OCI-M2 (cell line): Measurements from ENCODE around the gene TTC28.
"Not testable (repeated sequence)": the region's sequence is repeated elsewhere in the genome, so short reads cannot be mapped to it uniquely, and the experiment has no call there.

ENCODE experiments used
- DNase-seq: peaks from one replicate; lab custom pipeline; 2025; ENCODE audit not compliant: unreplicated experiment; lab: John Stamatoyannopoulos, UW

The TTC28 gene

DNA sequence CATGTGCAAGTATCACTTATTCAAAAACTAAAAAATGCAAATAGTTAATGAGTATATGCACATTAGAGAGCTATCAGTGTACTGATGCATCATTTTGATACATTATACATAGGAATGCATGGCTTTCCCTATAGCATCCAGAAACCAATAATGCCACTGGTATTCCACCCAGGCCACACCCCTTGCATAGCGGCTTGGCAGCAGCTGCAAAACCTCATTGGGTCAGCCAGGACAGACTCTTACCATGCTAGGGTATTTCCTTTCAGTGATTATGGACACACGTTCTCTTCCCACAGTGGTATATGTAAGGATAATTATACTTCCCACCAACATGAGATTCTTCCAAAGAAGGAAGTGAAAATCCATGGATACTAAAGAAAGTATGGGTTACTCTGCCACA, 614.7 kb downstream of the TTC28 start:
- DNase-seq: no peak

DNA sequence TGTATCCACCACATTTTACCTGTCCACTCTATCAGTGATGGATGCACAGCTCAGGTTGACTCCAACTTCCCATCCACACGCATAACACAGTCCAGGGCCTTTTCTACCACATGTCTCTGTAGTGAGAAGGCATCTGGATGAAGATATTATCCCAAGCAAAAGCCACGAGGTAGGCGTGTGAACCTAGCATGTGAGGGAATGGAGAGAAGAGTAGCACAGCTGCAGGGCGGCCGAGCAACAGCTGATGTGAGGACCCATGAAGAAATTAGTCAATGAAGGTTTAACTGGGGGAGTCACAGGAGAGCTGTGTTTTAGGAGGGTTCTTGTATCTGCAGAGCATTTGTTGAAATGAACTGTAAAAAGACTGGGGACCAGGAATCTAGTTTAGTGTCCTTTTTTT, 616.0 kb downstream of the TTC28 start:
- no peak for DNase-seq

DNA sequence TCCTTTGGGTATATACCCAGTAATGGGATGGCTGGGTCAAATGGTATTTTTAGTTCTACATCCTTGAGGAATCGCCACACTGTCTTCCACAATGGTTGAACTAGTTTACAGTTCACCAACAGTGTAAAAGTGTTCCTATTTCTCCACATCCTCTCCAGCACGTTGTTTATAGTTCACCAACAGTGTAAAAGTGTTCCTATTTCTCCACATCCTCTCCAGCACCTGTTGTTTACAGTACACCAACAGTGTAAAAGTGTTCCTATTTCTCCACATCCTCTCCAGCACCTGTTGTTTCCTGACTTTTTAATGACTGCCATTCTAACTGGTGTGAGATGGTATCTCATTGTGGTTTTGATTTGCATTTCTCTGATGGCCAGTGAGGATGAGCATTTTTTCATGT, 619.0 kb downstream of the TTC28 start:
- not testable (repeated sequence) for DNase-seq

DNA sequence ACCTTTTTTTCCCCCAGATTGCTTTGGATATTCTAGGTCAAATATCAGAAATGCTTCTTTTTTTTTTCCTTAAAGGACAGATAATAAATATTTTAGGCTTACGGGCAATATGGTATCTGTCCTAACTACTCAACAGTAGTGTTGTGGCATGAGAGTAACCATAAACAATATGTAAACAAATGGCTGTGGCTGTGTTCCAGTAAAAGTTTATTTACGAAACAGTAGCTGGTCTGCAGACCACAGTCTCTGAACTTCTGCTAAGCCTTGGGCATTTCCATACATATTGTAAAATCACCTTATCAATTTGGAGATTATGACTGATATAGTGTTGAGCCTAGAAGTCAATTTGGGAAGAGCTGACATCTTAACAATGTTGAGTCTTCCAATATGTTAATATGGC, 621.6 kb downstream of the TTC28 start:
- DNase-seq: no peak

DNA sequence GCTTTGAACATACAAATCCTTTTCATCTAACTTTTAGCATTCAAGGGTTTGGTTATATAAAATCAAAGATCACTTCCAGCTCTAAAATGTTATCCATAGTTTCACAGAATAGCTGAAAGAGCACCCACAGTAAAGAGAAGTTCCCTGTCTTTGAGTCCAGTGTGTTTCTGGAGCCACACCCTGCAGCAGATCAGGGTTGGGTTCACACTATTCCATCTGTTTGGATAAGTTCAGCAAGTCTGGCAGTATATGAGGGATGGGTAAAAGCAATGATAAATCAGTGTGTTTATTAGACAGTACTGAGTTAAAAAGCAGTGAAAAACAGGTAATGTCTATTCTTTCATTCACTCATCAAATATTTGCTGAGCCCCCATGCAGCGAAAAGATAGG, 624.8 kb downstream of the TTC28 start:
- DNase-seq: no peak

DNA sequence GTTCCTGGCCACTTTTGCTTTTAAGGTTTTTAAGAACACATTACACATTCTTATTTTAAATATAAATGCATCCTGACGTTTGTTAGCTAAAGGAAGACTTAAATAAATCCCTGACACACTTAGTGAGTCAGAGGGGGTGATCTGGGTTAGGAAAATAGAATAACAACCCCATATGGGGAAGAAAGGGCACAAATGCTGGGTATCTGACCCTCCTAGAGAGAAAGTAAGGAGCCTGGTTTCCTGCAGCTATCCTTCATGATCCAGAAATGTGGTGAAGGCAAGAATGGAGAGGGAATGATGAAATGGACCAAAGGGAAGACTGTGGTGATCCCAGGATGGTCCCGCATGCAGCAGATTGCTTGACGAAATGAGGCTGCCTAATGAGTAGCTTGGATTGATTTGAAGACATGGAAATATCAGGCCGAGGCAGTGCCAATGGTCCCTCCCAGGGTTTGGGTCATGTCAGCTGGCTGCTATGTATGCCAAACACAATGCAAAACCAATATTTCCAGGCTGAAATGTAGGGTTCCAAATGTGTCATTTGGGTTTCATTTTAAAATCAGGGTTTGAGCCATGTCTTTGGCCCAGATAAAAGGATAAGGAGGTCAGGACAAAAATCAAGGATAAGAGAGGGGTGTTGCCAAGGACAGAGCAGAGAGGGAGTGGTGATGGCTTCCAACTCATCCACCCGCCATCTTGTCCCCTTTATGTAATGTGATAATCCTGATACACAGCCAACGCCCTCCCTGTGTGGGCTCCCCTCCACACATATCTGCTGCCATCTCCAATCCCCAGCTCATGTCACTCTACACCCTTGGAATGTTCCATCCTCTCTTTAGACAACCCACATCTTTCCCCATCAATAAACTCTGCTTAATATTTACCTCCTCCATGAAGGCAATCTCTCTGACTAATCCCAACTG, 625.5 kb downstream of the TTC28 start:
- DNase-seq: no peak

DNA sequence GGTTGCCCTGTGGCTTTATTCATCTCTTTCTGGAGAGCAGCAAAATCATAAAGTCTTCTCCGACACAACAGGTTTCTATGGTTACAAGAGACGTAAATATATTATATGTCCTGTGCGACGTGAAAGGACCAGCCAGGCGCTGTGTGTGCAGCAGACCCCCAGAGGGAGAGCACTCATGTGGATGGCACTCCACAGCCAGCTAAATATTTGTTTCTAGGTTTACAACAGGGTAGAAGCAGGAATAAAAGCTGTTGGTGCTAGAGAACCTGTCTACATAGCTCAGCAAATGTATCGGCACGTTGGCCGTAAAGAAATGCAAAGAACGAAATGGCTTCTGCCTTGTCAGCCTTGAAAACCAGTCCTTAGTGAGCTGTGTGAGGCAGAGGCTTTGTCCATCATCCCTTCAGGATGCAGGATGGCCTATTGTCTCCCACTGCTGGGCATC, 626.8 kb downstream of the TTC28 start:
- no peak for DNase-seq

DNA sequence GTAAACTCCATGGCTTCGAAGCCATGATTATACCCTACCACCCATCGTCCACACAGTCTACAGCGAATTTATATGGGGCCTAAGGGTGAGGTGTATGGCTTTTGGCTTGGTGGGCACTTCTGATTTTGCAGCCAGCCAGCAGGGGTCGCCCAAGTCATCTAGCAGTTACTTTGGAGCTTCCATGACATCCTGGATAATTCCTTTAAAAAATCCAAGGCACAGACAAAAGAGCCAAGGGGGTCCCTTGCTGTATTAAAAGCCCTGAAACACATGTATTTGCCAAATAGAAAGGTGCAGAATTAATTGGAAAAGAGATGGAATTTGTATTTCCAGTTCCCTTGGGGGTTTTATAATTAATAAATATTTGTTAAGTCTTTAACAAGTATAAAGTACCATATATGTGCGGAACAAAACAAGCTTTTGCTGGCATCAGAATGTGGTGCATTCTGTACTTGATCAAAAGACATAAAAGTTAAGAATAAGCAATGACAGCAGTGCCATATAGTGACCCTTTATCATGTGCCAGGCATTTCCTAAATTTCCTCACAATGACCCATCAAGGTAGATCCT, 627.8 kb downstream of the TTC28 start:
- no peak for DNase-seq

DNA sequence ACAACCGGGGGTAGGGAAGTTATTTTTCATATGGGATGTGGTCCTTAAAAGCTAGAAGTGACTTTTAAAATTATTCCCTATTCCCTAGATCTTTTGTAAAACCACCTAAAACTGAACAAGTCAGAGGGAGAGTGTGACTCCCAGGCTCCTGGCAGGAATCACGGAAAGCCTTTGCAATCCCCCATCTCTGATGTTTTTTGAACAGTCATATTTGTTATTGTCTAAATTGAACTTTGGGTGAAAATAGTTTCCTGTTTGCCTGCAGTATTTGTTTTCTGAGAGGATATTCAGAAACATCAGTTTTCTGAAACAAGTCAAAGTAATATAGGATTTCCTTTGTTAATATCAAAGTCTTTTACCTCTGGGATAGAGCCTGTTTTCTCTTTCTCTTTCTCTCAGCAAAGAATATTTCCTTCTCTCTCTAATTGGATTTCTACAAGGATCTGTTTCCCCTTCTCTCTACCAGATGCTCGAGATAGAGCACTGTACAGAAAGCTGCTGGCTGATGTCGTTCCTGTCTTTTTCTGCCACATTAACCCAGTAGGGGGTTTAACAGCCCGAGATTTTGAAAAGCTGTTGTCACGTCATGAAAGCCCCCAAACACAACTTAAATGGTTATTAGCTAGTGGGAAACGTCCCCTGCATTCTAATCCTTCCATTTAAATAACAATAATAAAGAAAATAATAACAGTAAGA, 628.4 kb downstream of the TTC28 start:
- DNase-seq: no peak

DNA sequence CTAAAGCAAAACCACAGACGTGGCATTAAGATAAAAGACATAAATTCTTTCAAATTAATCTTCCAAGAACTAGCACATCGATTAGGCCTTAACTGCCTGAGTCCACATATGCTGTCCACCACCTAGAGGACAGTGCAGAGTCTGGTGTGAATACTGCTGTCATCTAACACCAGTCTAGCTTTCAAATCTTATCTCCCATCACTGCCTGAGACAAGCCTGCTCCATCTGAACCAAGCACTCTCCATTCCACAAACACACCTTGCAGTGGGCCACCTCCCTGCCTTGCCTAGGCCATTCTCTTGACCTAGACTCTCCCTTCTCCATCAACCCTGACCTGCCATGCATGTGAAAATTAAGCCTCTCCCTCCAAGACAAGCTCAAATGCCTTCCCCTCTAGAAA, 631.1 kb downstream of the TTC28 start:
- DNase-seq: no peak

DNA sequence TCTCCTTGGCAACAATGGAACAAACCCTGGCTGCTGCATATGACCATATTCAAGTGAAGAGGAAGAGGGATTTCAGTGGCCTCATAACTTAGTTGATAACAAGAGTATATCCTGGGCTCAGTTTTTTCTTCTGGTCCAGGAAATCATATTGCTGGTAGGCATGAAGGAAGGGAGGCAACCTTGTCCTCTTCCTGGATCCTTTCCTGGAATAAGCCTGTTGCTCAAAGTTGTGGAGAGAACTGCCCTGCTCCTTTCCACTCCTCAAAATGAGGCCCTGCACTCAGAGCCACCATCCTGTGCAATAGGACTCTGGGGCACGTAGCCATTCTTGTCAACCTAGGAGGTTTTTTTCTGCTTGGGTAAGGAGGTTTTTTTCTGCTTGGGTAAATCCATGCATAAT, 631.9 kb downstream of the TTC28 start:
- no peak for DNase-seq

DNA sequence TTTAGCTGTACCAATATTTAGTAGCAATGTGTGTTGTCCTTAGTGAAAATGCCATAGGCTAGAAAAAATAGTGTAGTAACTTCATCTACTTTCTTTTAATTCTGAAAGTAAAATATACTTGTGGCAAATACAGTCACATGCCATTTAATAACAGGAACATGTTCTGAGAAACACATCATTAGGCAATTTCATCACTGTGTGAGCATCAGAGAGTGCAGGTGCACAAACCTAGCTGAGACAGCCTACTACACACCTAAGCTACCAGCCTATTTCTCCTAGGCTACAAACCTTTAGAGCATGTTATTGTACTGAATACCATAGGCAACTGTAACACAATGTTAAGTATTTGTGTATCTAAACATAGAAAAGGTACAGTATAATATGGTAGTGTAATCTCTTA, 633.5 kb downstream of the TTC28 start:
- no peak for DNase-seq

DNA sequence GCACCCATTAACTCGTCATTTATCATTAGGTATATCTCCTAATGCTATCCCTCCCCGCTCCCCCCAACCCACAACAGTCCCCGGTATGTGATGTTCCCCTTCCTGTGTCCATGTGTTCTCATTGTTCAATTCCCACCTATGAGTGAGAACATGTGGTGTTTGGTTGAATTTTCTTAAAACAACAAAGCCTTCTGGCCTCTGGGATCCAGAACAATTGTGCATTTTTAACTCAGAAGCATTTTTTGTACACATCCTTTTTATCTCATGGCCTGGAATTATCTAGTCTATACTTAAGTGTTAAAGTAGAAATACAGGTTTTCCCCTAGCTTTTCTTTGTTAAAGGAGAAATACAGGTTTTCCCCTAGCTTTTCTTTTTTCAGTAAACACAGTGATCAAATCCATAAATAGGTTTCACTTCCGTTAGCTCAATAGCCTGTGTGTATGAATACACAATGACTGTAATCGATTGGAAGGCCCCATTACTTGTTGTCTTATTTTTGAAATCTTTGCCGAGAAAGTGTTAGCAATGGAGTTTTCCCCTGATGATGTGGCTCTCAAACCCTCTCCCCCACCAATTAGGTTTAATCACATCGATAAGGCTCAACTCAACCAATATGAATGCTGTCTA, 635.0 kb downstream of the TTC28 start:
- no peak for DNase-seq

DNA sequence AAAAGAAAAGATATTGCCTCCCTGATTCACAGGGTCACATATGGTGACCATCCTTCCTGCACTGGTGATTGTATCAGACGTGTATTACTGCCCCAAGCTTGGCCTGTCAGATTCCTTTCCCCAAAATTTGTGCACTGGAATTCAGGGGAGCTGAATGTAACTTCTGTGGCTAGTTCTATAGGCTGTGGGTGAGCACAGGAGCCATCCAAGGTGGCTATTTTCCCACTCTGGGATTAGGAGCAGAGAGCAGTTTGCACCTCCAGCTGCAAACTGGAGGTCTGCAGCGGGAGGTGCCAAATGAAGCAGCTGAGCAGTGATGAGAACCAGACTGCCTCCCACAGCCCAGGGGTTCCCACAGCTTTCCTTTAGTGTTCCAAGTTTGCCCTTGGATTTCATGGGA, 636.4 kb downstream of the TTC28 start:
- no peak for DNase-seq

DNA sequence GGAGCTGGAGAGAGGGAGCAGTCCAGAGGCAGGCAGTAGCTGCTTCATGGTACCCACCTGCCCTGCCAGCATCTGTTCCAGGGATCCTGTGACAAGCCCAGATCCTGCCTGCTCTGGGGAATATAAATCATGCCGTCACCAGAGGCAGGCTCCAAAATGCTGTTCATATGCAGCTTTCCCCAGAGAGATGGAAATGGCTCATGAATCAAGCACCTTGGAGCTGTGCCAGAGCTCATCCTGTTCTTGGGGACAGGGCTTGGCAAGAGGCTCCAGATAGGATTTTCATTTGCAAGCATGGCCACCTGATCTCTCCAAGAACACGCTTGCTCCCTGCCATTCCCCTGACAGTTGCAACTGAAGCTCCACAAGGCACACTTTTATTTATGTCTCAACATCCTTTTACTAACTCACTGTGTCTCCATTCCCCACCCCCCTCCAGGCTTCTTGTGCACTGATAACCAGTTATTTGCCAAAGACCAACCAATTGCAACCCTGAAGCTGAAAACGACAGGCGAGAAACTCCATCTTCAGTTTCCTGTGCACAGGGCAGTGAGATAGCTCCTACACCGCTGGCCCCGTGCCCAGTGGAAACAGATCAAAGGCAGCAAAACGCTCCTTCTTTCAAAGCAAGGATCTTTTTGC, 644.8 kb downstream of the TTC28 start:
- DNase-seq: no peak

DNA sequence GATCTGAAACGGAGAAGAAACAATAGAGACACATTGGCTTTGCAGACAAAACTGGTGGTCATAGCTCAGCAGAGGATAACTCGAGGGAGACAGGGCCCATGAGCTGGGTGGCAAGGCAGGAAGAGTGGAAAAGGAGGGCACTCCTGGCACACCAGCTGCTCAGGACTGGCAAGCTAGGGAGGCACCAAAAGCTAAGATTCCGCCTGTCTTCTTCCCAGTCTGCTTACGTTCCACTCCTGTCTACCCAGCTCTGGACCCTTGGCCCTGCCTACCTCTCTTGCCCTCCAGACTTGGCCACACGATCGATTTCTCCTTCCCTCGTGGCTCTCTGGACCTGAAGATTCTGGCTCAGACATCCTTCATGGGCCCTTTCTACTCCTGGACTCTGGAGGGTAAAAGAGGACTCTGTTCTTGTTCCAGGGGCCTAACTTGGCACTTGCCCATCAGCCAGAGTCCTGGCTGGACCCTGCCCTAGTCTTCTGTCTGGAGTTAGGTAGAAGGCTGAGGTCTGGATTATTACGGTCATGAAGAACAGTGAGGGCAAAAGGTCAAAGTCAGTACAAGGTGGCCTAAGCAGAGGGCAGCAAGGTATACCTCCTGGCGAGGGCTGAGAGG, 645.4 kb downstream of the TTC28 start:
- DNase-seq: no peak

DNA sequence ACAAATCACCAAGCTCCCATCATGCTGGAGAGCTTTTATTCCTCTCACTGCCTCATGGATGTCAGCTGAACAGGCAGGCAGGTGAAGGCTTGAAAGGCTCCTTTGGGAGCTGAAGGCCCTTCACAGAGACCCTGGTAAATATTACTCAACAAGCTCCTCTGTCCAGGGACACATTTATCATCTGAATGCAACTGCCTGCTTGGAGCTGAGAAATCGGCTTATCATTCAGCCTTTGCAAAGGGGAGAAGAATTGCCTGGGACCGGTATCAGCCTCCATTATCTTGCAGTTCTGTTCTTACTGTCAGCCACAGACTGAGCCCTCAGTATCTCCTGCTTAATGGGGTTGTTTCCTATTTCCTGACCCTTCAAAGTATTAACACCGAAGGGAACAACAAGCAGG, 646.8 kb downstream of the TTC28 start:
- no peak for DNase-seq

DNA sequence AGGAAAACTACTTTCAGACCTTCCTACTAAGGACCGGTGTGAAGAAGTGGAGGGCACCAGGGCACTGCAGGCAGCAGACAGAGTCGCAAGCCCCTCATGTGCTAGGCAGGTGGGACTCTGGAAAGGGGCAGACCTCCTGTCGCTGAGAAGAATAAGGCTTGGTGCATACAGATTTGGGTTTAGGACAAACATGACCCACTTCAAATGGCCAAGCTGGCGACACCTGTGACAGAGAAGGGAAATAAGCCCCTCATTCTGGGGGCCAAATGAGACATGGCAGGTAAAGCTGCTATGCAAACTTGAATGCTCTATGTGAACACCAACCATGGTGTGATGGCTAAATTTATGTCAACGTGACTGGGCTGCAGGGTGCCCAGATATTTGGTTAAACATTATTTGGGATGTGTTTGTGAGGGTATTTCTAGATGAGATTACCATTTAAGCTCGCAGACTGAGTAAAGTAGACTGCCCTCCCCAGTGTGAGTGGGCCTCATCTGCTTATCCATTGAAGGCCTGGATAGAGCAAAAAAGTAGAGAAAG, 648.2 kb downstream of the TTC28 start:
- no peak for DNase-seq

DNA sequence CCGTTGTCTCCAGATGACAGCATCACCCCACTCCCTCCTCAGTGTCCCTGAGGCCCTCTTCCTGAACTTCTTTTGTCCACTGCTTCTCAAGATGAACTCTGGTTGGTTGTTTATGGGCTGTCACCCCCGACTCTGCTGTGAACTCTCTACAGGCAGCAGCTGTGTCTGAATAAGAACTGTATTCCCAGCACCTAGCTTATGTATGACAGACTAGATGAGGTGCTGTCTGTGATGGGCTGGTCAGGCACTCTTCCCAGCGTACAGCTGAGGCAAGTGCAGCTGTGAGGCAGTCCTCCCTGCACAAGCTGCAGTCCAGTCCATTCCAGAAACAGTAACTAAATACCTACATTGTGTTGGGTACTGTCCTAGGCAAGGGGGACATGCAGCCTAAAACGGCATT, 649.2 kb downstream of the TTC28 start:
- DNase-seq: no peak

DNA sequence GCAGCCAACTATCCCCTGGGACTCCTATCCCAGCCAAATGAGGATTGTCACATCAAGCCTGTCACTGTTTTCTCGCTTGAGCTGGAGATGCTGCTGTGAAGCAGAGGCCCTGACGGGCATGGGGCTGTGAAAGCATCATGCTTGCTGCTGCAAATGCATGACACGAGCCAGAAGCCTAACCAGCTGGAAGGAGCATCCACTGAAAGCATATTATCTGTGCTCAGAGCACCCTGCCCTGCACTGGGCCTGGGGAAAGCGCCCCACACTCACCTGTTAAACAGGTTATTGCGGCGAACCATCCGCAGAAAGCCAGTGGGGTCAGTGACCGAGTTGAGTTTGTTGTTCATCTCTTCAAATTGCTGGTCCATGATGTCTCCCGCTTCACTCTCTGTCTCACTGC, 649.7 kb downstream of the TTC28 start:
- no peak for DNase-seq
